ENCODE data around the gene MRAP2. TPM values are rescaled to one million over a fixed set of nuclear protein-coding genes. Genes with fewer than 3 reads are reported as not detected.

The MRAP2 gene
- total and polyA plus RNA-seq, 2 of the 13 experiments (the other 11 are each of a cell fraction or from before 2014, with no cell fraction given) = 0.33 to 3.5 TPM

GRCh38 chr6:84072442-84072997 lies 38.9 kb downstream of the MRAP2 start:
- no peak overlapping the region for H3K27ac ChIP-seq (ENCODE audit: extremely low read length, insufficient read depth, low read length)
- no peak overlapping the region for H2AFZ ChIP-seq (ENCODE audit: low read length)
- DNase-seq (ENCODE audit: low spot score) = no peak
- no peak overlapping the region for H3K4me2 ChIP-seq (ENCODE audit: low read depth, low read length)
- POLR2A ChIA-PET = no interaction called here
- 0% methylated on average over 2 of the region's 7 CpGs for WGBS (ENCODE audit: low lambda C conversion rate)
- no peak for FAIRE-seq
- no peaks in the 10 kb centered on the region for H4K20me1 ChIP-seq (ENCODE audit: insufficient read depth, low read length)
- CTCF ChIA-PET (ENCODE audit: low intra/inter-chr PET ratio, low total read pairs) = no interaction called here
- no peaks in the 10 kb centered on the region for H3K4me1 ChIP-seq (ENCODE audit: insufficient read depth, low read length)
- TF ChIP-seq ZSCAN20 (CRISPR knock-in tag; IDR thresholded peaks at IDR 0.05; ENCODE audit: borderline replicate concordance) = no peak
- TF ChIP-seq ZNF180 (CRISPR knock-in tag; IDR thresholded peaks at IDR 0.05; ENCODE audit: borderline replicate concordance, low read depth) = no peak
- no peak for TF ChIP-seq BRF2 (CRISPR knock-in tag; IDR thresholded peaks at IDR 0.05)
- TF ChIP-seq ZBTB44 (CRISPR knock-in tag; IDR thresholded peaks at IDR 0.05) = no peak
- TF ChIP-seq ZBTB7B (CRISPR knock-in tag; IDR thresholded peaks at IDR 0.05) = no peak
- ATAC-seq = no peak
- H3K4me3 ChIP-seq (replicated peaks in 1 of 3; ENCODE audit: insufficient read depth in 1 of 3, low read depth in 2 of 3, low read length in 3 of 3) = no peak overlapping the region
- H3K9me3 ChIP-seq (ENCODE audit: low read length) = no peaks in the 10 kb centered on the region
- no peaks in the 10 kb centered on the region for H3K27me3 ChIP-seq (ENCODE audit: control insufficient read depth in 1 of 2, insufficient read depth in 2 of 2, low read length in 2 of 2)
- H3K36me3 ChIP-seq (replicated peaks in 1 of 2; ENCODE audit: control insufficient read depth in 1 of 2, insufficient read depth in 2 of 2, low read length in 2 of 2) = no peaks in the 10 kb centered on the region
- no peaks in the 10 kb centered on the region for H3K79me2 ChIP-seq (ENCODE audit: insufficient read depth, low read length)
- in situ Hi-C loops (cut with HindIII; ENCODE audit: extremely low pct_ligation_motif_present, low pct_unique_long_range_greater_than_20kb) = no loop called here
- H3K9ac ChIP-seq (ENCODE audit: insufficient read depth, low read depth, low read length) = no peak overlapping the region
- intact Hi-C loops (cut with micrococcal nuclease; ENCODE audit: unreplicated experiment) = no loop called here
- BruUV-seq (replicated peaks) = no TSS peak
